K562 (cell line): Measurements from ENCODE around the gene SRPK3. TPM values are rescaled to one million over a fixed set of nuclear protein-coding genes. Genes with fewer than 3 reads are reported as not detected.

Experiments
- BHLHE40 ChIP-seq: IDR thresholded peaks from 2 replicates; pipeline ENCODE4 v1.6.1; 2011; ENCODE audit warnings: low read length, improper control_type of control experiment
- COPS2 ChIP-seq: fragments of 450-650 bp; conservative IDR thresholded peaks from 2 replicates; pipeline ENCODE4 v1.6.1; 2016; ENCODE audit warnings: mild to moderate bottlenecking, moderate library complexity
- E2F8 ChIP-seq: fragments of 450-650 bp; IDR thresholded peaks from 2 replicates; pipeline ENCODE4 v1.7.1; 2018; ENCODE audit warnings: mild to moderate bottlenecking, low read depth; ENCODE audit not compliant: partially characterized antibody
- GATAD2A ChIP-seq: fragments of 450-650 bp; IDR thresholded peaks from 2 replicates; pipeline ENCODE4 v1.6.1; 2017
- HNRNPK ChIP-seq: fragments of 200-400 bp; formaldehyde crosslinking; IDR thresholded peaks from one replicate; pipeline ENCODE4 v1.6.1; 2018; ENCODE audit warnings: mild to moderate bottlenecking, low read depth, low read length; ENCODE audit not compliant: poor library complexity, severe bottlenecking
- HNRNPL ChIP-seq: fragments of 200-400 bp; formaldehyde crosslinking; IDR thresholded peaks from 2 replicates; pipeline ENCODE4 v1.6.1; 2017; ENCODE audit warnings: low read depth, mild to moderate bottlenecking, low read length
- MAFK ChIP-seq: IDR thresholded peaks from 2 replicates; pipeline ENCODE4 v1.6.1; 2011; ENCODE audit warnings: low read length, improper control_type of control experiment
- MAZ ChIP-seq, 2 experiments: fragments of 450-650 bp in 1 of 2; sonication (generic) in 1 of 2; formaldehyde crosslinking; IDR thresholded peaks in 1 of 2; conservative IDR thresholded peaks in 1 of 2; 2 replicates each; pipeline versions ENCODE4 v1.4.0 to v1.5.0; 2020; ENCODE audit warnings: mild to moderate bottlenecking in 1 of 2, missing genetic modification reagents in 1 of 2
- RAD21 ChIP-seq, 2 experiments: fragments of 250-450 bp in 1 of 2; fragments of 450-650 bp in 1 of 2; sonication (Bioruptor Pico) in 1 of 2; formaldehyde crosslinking in 1 of 2; IDR thresholded peaks in 1 of 2; conservative IDR thresholded peaks in 1 of 2; 2 replicates each; pipeline versions ENCODE4 v1.4.0 to v1.8.0; 2020 to 2022; ENCODE audit warnings: mild to moderate bottlenecking in 2 of 2, moderate library complexity in 1 of 2
- SREBF1 ChIP-seq: fragments of 150-350 bp; IDR thresholded peaks from 2 replicates; pipeline ENCODE4 v1.6.1; 2014; ENCODE audit warnings: antibody characterized with exemption, low read depth, low read length, borderline replicate concordance
- TRIM24 ChIP-seq, 2 experiments: fragments of 450-650 bp; IDR thresholded peaks; 2 replicates each; pipeline ENCODE4 v1.6.1; 2016
- YY1 ChIP-seq, 3 experiments: IDR thresholded peaks; 2 replicates each; pipeline ENCODE4 v1.6.1; 2011; ENCODE audit warnings: low read length in 2 of 3, mild to moderate bottlenecking in 2 of 3, moderate library complexity in 2 of 3, borderline replicate concordance in 1 of 3, control low read depth in 1 of 3, low read depth in 1 of 3; ENCODE audit not compliant: insufficient read depth in 3 of 3, insufficient replicate concordance in 2 of 3, control insufficient read depth in 1 of 3, insufficient read length in 1 of 3; ENCODE audit errors: extremely low read depth in 1 of 3
- ZNF592 ChIP-seq: fragments of 450-650 bp; IDR thresholded peaks from 2 replicates; pipeline ENCODE4 v1.6.1; 2017; ENCODE audit warnings: antibody characterized with exemption, mild to moderate bottlenecking
- polyA plus RNA-seq, 8 experiments: library from polyadenylated mRNA; depleted of rRNA in 4 of 8; stranded (reverse) in 5 of 8; unstranded in 3 of 8; fragments of >200 nt; fragmentation: Nextera tagmentation in 2 of 8; fragmentation: Illumina TruSeq in 1 of 8; extraction: Ambion mirVana in 2 of 8; extraction: Trizol in 1 of 8; gene quantifications; 2 replicates each; pipeline versions ENCODE4 v1.2.1 to v1.2.3, GENCODE V29; 2011 to 2014; ENCODE audit warnings: inconsistent platforms in 1 of 8, missing spikeins in 1 of 8
- total RNA-seq, 7 experiments: library from RNA; depleted of rRNA in 6 of 7; stranded (reverse); fragments of >200 nt in 6 of 7; fragmentation: Illumina TruSeq in 2 of 7; extraction: Trizol in 2 of 7; gene quantifications; 2 replicates each; pipeline versions ENCODE4 v1.2.1 to v1.2.3, GENCODE V29; 2011 to 2021; ENCODE audit warnings: low replicate concordance in 1 of 7
- TF ChIP-seq, protein P1 (sequence below): fragments of 450-650 bp; formaldehyde crosslinking; conservative IDR thresholded peaks from 2 replicates; pipeline ENCODE4 v1.4.0; 2022; ENCODE audit warnings: mild to moderate bottlenecking, missing genetic modification characterization
- TF ChIP-seq, protein P2 (sequence below), 3 experiments: IDR thresholded peaks in 2 of 3; conservative IDR thresholded peaks in 1 of 3; 2 replicates each; pipeline ENCODE4 v1.5.1; 2011 to 2012; ENCODE audit warnings: low read length in 3 of 3, mild to moderate bottlenecking in 3 of 3, control low read depth in 2 of 3, improper control_type of control experiment in 1 of 3, inconsistent platforms in 1 of 3, low read depth in 1 of 3, mixed read lengths in 1 of 3, moderate library complexity in 1 of 3; ENCODE audit not compliant: insufficient read depth in 2 of 3

SRPK3 gene
- total and polyA plus RNA-seq, 9 of the 15 experiments (the other 6 are each of a cell fraction or from before 2014, with no cell fraction given), result 0.01 to 0.09 (median 0.04) TPM; not detected in 2

- TF ChIP-seq ZNF592 (peak; percentile 58), COPS2 (no peak), MAFK (no peak), SREBF1 (no peak), YY1 (IDR thresholded peaks at IDR 0.05; ENCODE audit: borderline replicate concordance in 1 of 3, control insufficient read depth in 1 of 3, extremely low read depth in 1 of 3, insufficient read depth in 3 of 3, insufficient read length in 1 of 3, insufficient replicate concordance in 2 of 3, low read depth in 1 of 3, low read length in 2 of 3) (peak in 1 of 3 experiments; percentile 28), BHLHE40 (0 out of 2 replicates have a peak, but pooled peaks have one; percentile 19), HNRNPK (no peak), MAZ (CRISPR knock-in tag; conservative IDR thresholded peaks at IDR 0.05 in 1 of 2, IDR thresholded peaks at IDR 0.05 in 1 of 2) (peak; percentile 17 to 51; a peak in 1 of 4 replicates), GATAD2A (peak; percentile 69; the same call in 1 of the 2 replicates), RAD21 (CRISPR knock-in tag; conservative IDR thresholded peaks at IDR 0.05 in 1 of 2, IDR thresholded peaks at IDR 0.05 in 1 of 2) (peak; percentile 60 to 80), E2F8 (no peak), TRIM24 (IDR thresholded peaks at IDR 0.05) (no peak), HNRNPL (peak; percentile 97)
- TF ChIP-seq, protein P1, sequence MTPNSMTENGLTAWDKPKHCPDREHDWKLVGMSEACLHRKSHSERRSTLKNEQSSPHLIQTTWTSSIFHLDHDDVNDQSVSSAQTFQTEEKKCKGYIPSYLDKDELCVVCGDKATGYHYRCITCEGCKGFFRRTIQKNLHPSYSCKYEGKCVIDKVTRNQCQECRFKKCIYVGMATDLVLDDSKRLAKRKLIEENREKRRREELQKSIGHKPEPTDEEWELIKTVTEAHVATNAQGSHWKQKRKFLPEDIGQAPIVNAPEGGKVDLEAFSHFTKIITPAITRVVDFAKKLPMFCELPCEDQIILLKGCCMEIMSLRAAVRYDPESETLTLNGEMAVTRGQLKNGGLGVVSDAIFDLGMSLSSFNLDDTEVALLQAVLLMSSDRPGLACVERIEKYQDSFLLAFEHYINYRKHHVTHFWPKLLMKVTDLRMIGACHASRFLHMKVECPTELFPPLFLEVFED (CRISPR knock-in tag), result no peak
- TF ChIP-seq, protein P2, sequence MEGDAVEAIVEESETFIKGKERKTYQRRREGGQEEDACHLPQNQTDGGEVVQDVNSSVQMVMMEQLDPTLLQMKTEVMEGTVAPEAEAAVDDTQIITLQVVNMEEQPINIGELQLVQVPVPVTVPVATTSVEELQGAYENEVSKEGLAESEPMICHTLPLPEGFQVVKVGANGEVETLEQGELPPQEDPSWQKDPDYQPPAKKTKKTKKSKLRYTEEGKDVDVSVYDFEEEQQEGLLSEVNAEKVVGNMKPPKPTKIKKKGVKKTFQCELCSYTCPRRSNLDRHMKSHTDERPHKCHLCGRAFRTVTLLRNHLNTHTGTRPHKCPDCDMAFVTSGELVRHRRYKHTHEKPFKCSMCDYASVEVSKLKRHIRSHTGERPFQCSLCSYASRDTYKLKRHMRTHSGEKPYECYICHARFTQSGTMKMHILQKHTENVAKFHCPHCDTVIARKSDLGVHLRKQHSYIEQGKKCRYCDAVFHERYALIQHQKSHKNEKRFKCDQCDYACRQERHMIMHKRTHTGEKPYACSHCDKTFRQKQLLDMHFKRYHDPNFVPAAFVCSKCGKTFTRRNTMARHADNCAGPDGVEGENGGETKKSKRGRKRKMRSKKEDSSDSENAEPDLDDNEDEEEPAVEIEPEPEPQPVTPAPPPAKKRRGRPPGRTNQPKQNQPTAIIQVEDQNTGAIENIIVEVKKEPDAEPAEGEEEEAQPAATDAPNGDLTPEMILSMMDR (IDR thresholded peaks at IDR 0.05 in 2 of 3, conservative IDR thresholded peaks at IDR 0.05 in 1 of 3; ENCODE audit: insufficient read depth in 2 of 3, low read depth in 1 of 3, low read length in 3 of 3), result peak; percentile 70 to 81 (median 75)
These were observed 16.7 kb upstream of the SRPK3 start, which contains the start of gene PLXNB3 (continued) for GRCh38 chrX:153763989-153764755.
